ENCODE measurements around the gene CYP19A1.

The CYP19A1 gene

DNA sequence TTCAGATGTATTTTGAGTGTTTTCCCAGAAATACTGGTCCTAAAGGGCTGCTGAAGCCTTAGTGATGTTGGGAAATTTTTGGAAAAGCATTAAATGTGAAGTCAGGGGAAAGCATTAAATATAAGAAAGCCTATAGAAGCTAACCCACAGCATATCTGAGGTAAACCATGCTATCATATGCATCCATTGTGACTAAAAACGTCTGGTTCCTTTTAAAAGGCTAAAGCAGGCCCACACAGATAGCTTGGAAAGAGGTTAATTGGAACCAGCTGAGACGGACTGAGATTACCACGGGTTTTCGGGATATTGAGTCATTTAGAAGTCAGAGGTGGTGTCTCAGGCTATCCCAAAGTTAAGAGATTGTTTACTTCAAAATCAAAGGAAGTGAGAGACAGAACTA lies 78.2 kb downstream of the CYP19A1 start:
- H3K4me2 ChIP-seq (ENCODE audit: low read length), result no peak overlapping the region
- H3K79me2 ChIP-seq (ENCODE audit: control insufficient read depth, low read length), result no peaks in the 10 kb centered on the region
- no peaks in the 10 kb centered on the region for H3K36me3 ChIP-seq (ENCODE audit: control insufficient read depth, low read length)
- no peaks in the 10 kb centered on the region for H3K9me3 ChIP-seq (ENCODE audit: control insufficient read depth, insufficient read depth, low read length)
- no peak overlapping the region for H3K4me3 ChIP-seq (ENCODE audit: low read length)
- no peak overlapping the region for H3K27ac ChIP-seq (ENCODE audit: low read depth, low read length)
- H4K20me1 ChIP-seq (ENCODE audit: control insufficient read depth, insufficient read depth, low read depth, low read length), result no peaks in the 10 kb centered on the region
- no peaks in the 10 kb centered on the region for H3F3A ChIP-seq (ENCODE audit: control insufficient read depth, insufficient read depth)
- H3K9me2 ChIP-seq (replicated peaks; ENCODE audit: control insufficient read depth, low read length), result no peaks in the 10 kb centered on the region
- H3K27me3 ChIP-seq (ENCODE audit: control insufficient read depth, low read length), result peaks cover 8% of the 10 kb centered on the region
- TF ChIP-seq, protein P1, sequence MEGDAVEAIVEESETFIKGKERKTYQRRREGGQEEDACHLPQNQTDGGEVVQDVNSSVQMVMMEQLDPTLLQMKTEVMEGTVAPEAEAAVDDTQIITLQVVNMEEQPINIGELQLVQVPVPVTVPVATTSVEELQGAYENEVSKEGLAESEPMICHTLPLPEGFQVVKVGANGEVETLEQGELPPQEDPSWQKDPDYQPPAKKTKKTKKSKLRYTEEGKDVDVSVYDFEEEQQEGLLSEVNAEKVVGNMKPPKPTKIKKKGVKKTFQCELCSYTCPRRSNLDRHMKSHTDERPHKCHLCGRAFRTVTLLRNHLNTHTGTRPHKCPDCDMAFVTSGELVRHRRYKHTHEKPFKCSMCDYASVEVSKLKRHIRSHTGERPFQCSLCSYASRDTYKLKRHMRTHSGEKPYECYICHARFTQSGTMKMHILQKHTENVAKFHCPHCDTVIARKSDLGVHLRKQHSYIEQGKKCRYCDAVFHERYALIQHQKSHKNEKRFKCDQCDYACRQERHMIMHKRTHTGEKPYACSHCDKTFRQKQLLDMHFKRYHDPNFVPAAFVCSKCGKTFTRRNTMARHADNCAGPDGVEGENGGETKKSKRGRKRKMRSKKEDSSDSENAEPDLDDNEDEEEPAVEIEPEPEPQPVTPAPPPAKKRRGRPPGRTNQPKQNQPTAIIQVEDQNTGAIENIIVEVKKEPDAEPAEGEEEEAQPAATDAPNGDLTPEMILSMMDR (IDR thresholded peaks at IDR 0.05; ENCODE audit: low read depth, low read length, poor library complexity, severe bottlenecking), result no peak
- no peak for TF ChIP-seq EZH2phosphoT487 (IDR thresholded peaks at IDR 0.05; ENCODE audit: borderline replicate concordance, low read length)
- no peaks in the 10 kb centered on the region for H3K4me1 ChIP-seq (ENCODE audit: control insufficient read depth, low read length)

DNA sequence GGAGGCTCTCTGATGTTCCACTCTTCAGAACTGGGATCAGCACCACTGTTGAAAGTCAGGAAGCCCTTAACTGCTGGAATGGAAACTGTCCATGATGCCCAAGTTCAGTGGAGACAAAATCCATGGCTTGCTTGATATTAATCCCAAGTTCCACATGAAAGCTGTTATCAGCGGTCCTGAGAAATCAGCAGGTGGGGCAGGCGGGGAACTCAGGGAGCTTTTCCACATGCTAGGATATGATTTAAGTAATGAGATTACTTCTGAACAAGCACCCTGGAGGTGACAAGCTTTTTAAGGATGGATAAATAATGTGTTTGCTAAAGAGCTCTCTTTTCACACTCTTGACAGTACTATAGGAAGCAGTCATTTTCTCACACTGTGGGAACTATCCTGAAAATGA lies 82.9 kb downstream of the CYP19A1 start:
- H3K9me2 ChIP-seq (replicated peaks; ENCODE audit: control insufficient read depth, low read length), result no peaks in the 10 kb centered on the region
- H3K4me1 ChIP-seq (ENCODE audit: control insufficient read depth, low read length), result no peaks in the 10 kb centered on the region
- H3K4me2 ChIP-seq (ENCODE audit: low read length), result no peak overlapping the region
- no peaks in the 10 kb centered on the region for H4K20me1 ChIP-seq (ENCODE audit: control insufficient read depth, insufficient read depth, low read depth, low read length)
- H3K4me3 ChIP-seq (ENCODE audit: low read length), result no peak overlapping the region
- no peaks in the 10 kb centered on the region for H3K36me3 ChIP-seq (ENCODE audit: control insufficient read depth, low read length)
- peaks cover 7% of the 10 kb centered on the region; the same call in 1 of the 2 replicates for H3K27me3 ChIP-seq (ENCODE audit: control insufficient read depth, low read length)
- no peaks in the 10 kb centered on the region for H3K9me3 ChIP-seq (ENCODE audit: control insufficient read depth, insufficient read depth, low read length)
- TF ChIP-seq, protein P1 (IDR thresholded peaks at IDR 0.05; ENCODE audit: low read depth, low read length, poor library complexity, severe bottlenecking), result no peak
- TF ChIP-seq EZH2phosphoT487 (IDR thresholded peaks at IDR 0.05; ENCODE audit: borderline replicate concordance, low read length), result no peak
- H3K27ac ChIP-seq (ENCODE audit: low read depth, low read length), result no peak overlapping the region
- no peaks in the 10 kb centered on the region for H3F3A ChIP-seq (ENCODE audit: control insufficient read depth, insufficient read depth)
- H3K79me2 ChIP-seq (ENCODE audit: control insufficient read depth, low read length), result no peaks in the 10 kb centered on the region

DNA sequence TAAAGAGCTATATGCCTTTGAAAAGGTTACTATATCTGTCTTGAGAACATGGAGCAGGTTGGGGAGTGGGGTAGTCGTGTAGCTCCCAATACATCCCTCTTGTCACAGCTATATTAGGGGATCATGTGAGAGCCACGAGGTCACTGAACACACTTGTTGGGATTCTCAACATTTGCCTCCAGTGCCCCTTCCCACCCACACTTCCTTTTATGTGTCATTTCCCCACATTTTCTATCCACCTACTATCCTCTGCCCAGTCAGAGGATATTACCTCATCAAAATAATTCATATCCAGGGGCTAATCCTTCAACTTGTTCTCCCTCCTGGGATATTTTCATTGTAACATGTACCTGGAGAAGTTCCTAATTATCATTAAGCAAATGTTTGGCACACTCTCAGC lies 85.0 kb downstream of the CYP19A1 start:
- H3K4me1 ChIP-seq (ENCODE audit: control insufficient read depth, low read length), result no peaks in the 10 kb centered on the region
- TF ChIP-seq, protein P1 (IDR thresholded peaks at IDR 0.05; ENCODE audit: low read depth, low read length, poor library complexity, severe bottlenecking), result no peak
- TF ChIP-seq EZH2phosphoT487 (IDR thresholded peaks at IDR 0.05; ENCODE audit: borderline replicate concordance, low read length), result no peak
- H3K9me2 ChIP-seq (replicated peaks; ENCODE audit: control insufficient read depth, low read length), result no peaks in the 10 kb centered on the region
- H3K4me2 ChIP-seq (ENCODE audit: low read length), result no peak overlapping the region
- H3K36me3 ChIP-seq (ENCODE audit: control insufficient read depth, low read length), result no peaks in the 10 kb centered on the region
- no peaks in the 10 kb centered on the region for H3K9me3 ChIP-seq (ENCODE audit: control insufficient read depth, insufficient read depth, low read length)
- no peaks in the 10 kb centered on the region for H3F3A ChIP-seq (ENCODE audit: control insufficient read depth, insufficient read depth)
- H3K27ac ChIP-seq (ENCODE audit: low read depth, low read length), result no peak overlapping the region
- no peak overlapping the region for H3K4me3 ChIP-seq (ENCODE audit: low read length)
- H3K27me3 ChIP-seq (ENCODE audit: control insufficient read depth, low read length), result peaks cover 7% of the 10 kb centered on the region; the same call in 1 of the 2 replicates
- H4K20me1 ChIP-seq (ENCODE audit: control insufficient read depth, insufficient read depth, low read depth, low read length), result no peaks in the 10 kb centered on the region
- H3K79me2 ChIP-seq (ENCODE audit: control insufficient read depth, low read length), result no peaks in the 10 kb centered on the region
